GM21447 (cell line): Measurements from ENCODE around the gene PLEKHJ1.
A peak's percentile ranks its signal among the peaks of the same experiment; 100 is the strongest.

Source experiments
- ATAC-seq: cut with Tn5 transposase; IDR thresholded peaks from one replicate; pipeline ENCODE4 v1.9.1; 2021; ENCODE audit not compliant: unreplicated experiment

The PLEKHJ1 gene

GRCh38 chr19:2223959-2224358 lies 12.2 kb downstream of the PLEKHJ1 start:
- peak; percentile 57 for ATAC-seq

GRCh38 chr19:2223391-2223790 lies 12.7 kb downstream of the PLEKHJ1 start:
- no peak for ATAC-seq

- ATAC-seq: no peak
Observed at GRCh38 chr19:2221918-2222317, 14.2 kb downstream of the PLEKHJ1 start.

- no peak for ATAC-seq
Observed at GRCh38 chr19:2221250-2221831, 14.8 kb downstream of the PLEKHJ1 start.

GRCh38 chr19:2219726-2220125 lies 16.4 kb downstream of the PLEKHJ1 start:
- ATAC-seq: no peak

- no peak for ATAC-seq
Observed at GRCh38 chr19:2217591-2217990, 18.5 kb downstream of the PLEKHJ1 start.

GRCh38 chr19:2216361-2217225 lies 19.5 kb downstream of the PLEKHJ1 start:
- no peak for ATAC-seq

GRCh38 chr19:2215281-2215751 lies 20.8 kb downstream of the PLEKHJ1 start:
- no peak for ATAC-seq

- no peak for ATAC-seq
Observed at GRCh38 chr19:2214251-2214650, 21.9 kb downstream of the PLEKHJ1 start.

- no peak for ATAC-seq
Observed at GRCh38 chr19:2213799-2214198, 22.3 kb downstream of the PLEKHJ1 start.

- no peak for ATAC-seq
Observed at GRCh38 chr19:2212861-2213711, 23.0 kb downstream of the PLEKHJ1 start.

- ATAC-seq: no peak
Observed at GRCh38 chr19:2210987-2211740, 25.0 kb downstream of the PLEKHJ1 start.

GRCh38 chr19:2210206-2210605 lies 25.9 kb downstream of the PLEKHJ1 start:
- ATAC-seq: no peak

- no peak for ATAC-seq
Observed at GRCh38 chr19:2209408-2209807, 26.7 kb downstream of the PLEKHJ1 start.

- no peak for ATAC-seq
Observed at GRCh38 chr19:2208975-2209374, 27.2 kb downstream of the PLEKHJ1 start.

GRCh38 chr19:2207991-2208860 lies 27.9 kb downstream of the PLEKHJ1 start:
- ATAC-seq: no peak

GRCh38 chr19:2207008-2207407 lies 29.1 kb downstream of the PLEKHJ1 start:
- no peak for ATAC-seq

- no peak for ATAC-seq
Observed at GRCh38 chr19:2202366-2202765, 33.8 kb downstream of the PLEKHJ1 start.

- ATAC-seq: no peak
Observed at GRCh38 chr19:2201473-2202148, 34.5 kb downstream of the PLEKHJ1 start.
